H9 (cell line): ENCODE results near the gene ZNF576. TPM values are rescaled to one million over a fixed set of nuclear protein-coding genes. Genes with fewer than 3 reads are reported as not detected.

Experiments used
- DNase-seq: peaks from one replicate; pipeline ENCODE4 v3.0.0-alpha.2; 2017
- H2AFZ ChIP-seq: one replicate; pipeline ENCODE4 v1.6.1; 2013; ENCODE audit warnings: mild to moderate bottlenecking, low read length, control low read depth, moderate library complexity
- H2AK5ac ChIP-seq: 2 replicates; pipeline ENCODE4 v1.6.1; 2013; ENCODE audit warnings: low read length, control low read depth, mixed read lengths; ENCODE audit not compliant: insufficient read length
- H2BK120ac ChIP-seq: one replicate; pipeline ENCODE4 v1.6.1; 2013; ENCODE audit warnings: low read depth, mild to moderate bottlenecking, low read length, control low read depth, inconsistent platforms; ENCODE audit not compliant: poor library complexity, severe bottlenecking
- H2BK12ac ChIP-seq: 2 replicates; pipeline ENCODE4 v1.6.1; 2013; ENCODE audit warnings: low read length, control low read depth, mixed read lengths, low read depth; ENCODE audit not compliant: insufficient read length
- H2BK15ac ChIP-seq: 2 replicates; pipeline ENCODE4 v1.6.1; 2013; ENCODE audit warnings: low read depth, low read length, control low read depth
- H2BK20ac ChIP-seq: one replicate; pipeline ENCODE4 v1.6.1; 2013; ENCODE audit warnings: low read depth, mild to moderate bottlenecking, low read length, control low read depth, inconsistent platforms; ENCODE audit not compliant: poor library complexity, severe bottlenecking
- H2BK5ac ChIP-seq: 2 replicates; pipeline ENCODE4 v1.6.1; 2013; ENCODE audit warnings: low read length, control low read depth, mixed read lengths; ENCODE audit not compliant: insufficient read length
- H3K14ac ChIP-seq: 2 replicates; pipeline ENCODE4 v1.6.1; 2013; ENCODE audit warnings: low read length, control low read depth; ENCODE audit not compliant: insufficient read depth
- H3K18ac ChIP-seq: 2 replicates; pipeline ENCODE4 v1.6.1; 2013; ENCODE audit warnings: low read depth, mild to moderate bottlenecking, mixed read lengths, low read length, control low read depth; ENCODE audit not compliant: insufficient read length
- H3K23ac ChIP-seq: 2 replicates; pipeline ENCODE4 v1.6.1; 2013; ENCODE audit warnings: low read length, control low read depth, mixed read lengths, low read depth; ENCODE audit not compliant: insufficient read length
- H3K23me2 ChIP-seq: 2 replicates; pipeline ENCODE4 v1.6.1; 2013; ENCODE audit warnings: low read depth, mild to moderate bottlenecking, mixed read lengths, low read length, control low read depth; ENCODE audit not compliant: insufficient read length, poor library complexity, severe bottlenecking
- H3K27ac ChIP-seq: 2 replicates; pipeline ENCODE4 v1.5.1; 2013; ENCODE audit warnings: low read length, control low read depth, mixed read lengths, low read depth; ENCODE audit not compliant: insufficient read length
- H3K27me3 ChIP-seq: 2 replicates; pipeline ENCODE4 v1.6.1; 2013; ENCODE audit warnings: low read length, control low read depth, inconsistent platforms; ENCODE audit not compliant: insufficient read depth
- H3K4ac ChIP-seq: 2 replicates; pipeline ENCODE4 v1.6.1; 2013; ENCODE audit warnings: low read depth, mild to moderate bottlenecking, control low read depth, inconsistent platforms, low read length, moderate library complexity
- H3K4me1 ChIP-seq: 2 replicates; pipeline ENCODE4 v1.6.1; 2013; ENCODE audit warnings: low read length, control low read depth, inconsistent platforms; ENCODE audit not compliant: insufficient read depth
- H3K4me2 ChIP-seq: 2 replicates; pipeline ENCODE4 v1.6.1; 2013; ENCODE audit warnings: low read length, control low read depth, mixed read lengths; ENCODE audit not compliant: insufficient read length, insufficient read depth
- H3K56ac ChIP-seq: 2 replicates; pipeline ENCODE4 v1.6.1; 2013; ENCODE audit warnings: low read depth, mild to moderate bottlenecking, mixed read lengths, low read length, control low read depth; ENCODE audit not compliant: insufficient read length
- H3K79me1 ChIP-seq: 2 replicates; pipeline ENCODE4 v1.6.1; 2013; ENCODE audit warnings: low read depth, mild to moderate bottlenecking, moderate library complexity, low read length, control low read depth, inconsistent platforms; ENCODE audit not compliant: insufficient read depth, poor library complexity, severe bottlenecking
- H3K79me2 ChIP-seq: 2 replicates; pipeline ENCODE4 v1.6.1; 2013; ENCODE audit warnings: low read length, control low read depth, inconsistent platforms; ENCODE audit not compliant: insufficient read depth
- H3K9ac ChIP-seq: 2 replicates; pipeline ENCODE4 v1.6.1; 2013; ENCODE audit warnings: low read length, control low read depth, mixed read lengths; ENCODE audit not compliant: insufficient read length; ENCODE audit errors: extremely low read depth
- H3K9me3 ChIP-seq: one replicate; pipeline ENCODE4 v1.6.1; 2013; ENCODE audit warnings: low read depth, low read length, inconsistent platforms; ENCODE audit not compliant: control insufficient read depth
- H3T11ph ChIP-seq: one replicate; pipeline ENCODE4 v1.6.1; 2013; ENCODE audit warnings: mild to moderate bottlenecking, low read length, control low read depth, inconsistent platforms
- H4K20me1 ChIP-seq: one replicate; pipeline ENCODE4 v1.6.1; 2013; ENCODE audit not compliant: control insufficient read depth, insufficient read length, insufficient read depth
- H4K5ac ChIP-seq: 2 replicates; pipeline ENCODE4 v1.6.1; 2013; ENCODE audit warnings: low read depth, mild to moderate bottlenecking, mixed read lengths, low read length, control low read depth; ENCODE audit not compliant: insufficient read length
- H4K8ac ChIP-seq: replicated peaks from 2 replicates; pipeline ENCODE4 v1.6.1; 2013; ENCODE audit warnings: low read length, control low read depth, mixed read lengths, low read depth; ENCODE audit not compliant: insufficient read length
- H4K91ac ChIP-seq: 2 replicates; pipeline ENCODE4 v1.6.1; 2013; ENCODE audit warnings: low read depth, mild to moderate bottlenecking, moderate library complexity, mixed read lengths, low read length, control low read depth; ENCODE audit not compliant: insufficient read length
- H3K27ac Mint-ChIP-seq, 3 experiments: 2 replicates in 2 of 3; 3 replicates in 1 of 3; pipeline ENCODE4 v1.8.0; 2020 to 2021; ENCODE audit warnings: mixed read lengths in 3 of 3, mild to moderate bottlenecking in 1 of 3, moderate library complexity in 1 of 3
- H3K27me3 Mint-ChIP-seq: 2 replicates; pipeline ENCODE4 v1.8.0; 2021; ENCODE audit warnings: low read depth, mild to moderate bottlenecking, moderate library complexity, mixed read lengths
- H3K36me3 Mint-ChIP-seq, 3 experiments: 2 replicates in 2 of 3; 3 replicates in 1 of 3; pipeline ENCODE4 v1.8.0; 2020 to 2021; ENCODE audit warnings: low read depth in 3 of 3, mixed read lengths in 3 of 3; ENCODE audit not compliant: insufficient read depth in 1 of 3
- H3K4me1 Mint-ChIP-seq, 2 experiments: 2 replicates each; pipeline ENCODE4 v1.8.0; 2020; ENCODE audit warnings: mixed read lengths in 2 of 2
- H3K4me3 Mint-ChIP-seq, 2 experiments: 2 replicates in 1 of 2; 3 replicates in 1 of 2; pipeline ENCODE4 v1.8.0; 2020 to 2021; ENCODE audit warnings: mild to moderate bottlenecking in 2 of 2, mixed read lengths in 2 of 2, moderate library complexity in 1 of 2
- H3K9me3 Mint-ChIP-seq, 2 experiments: 2 replicates in 1 of 2; 3 replicates in 1 of 2; pipeline ENCODE4 v1.8.0; 2020; ENCODE audit warnings: mild to moderate bottlenecking in 2 of 2, mixed read lengths in 2 of 2, moderate library complexity in 1 of 2
- CTCF ChIP-seq: fragments of 200-600 bp; sonication (generic); conservative IDR thresholded peaks from 3 replicates; pipeline ENCODE4 v1.8.0; 2021; ENCODE audit warnings: antibody characterized with exemption, mild to moderate bottlenecking
- WGBS: extraction: QIAGEN DNeasy Blood & Tissue Kit; methylation state at CpG from one replicate; pipeline ENCODE4 v1.1.7; 2013; ENCODE audit warnings: missing lambda C conversion rate, low lambda C conversion rate, mixed read lengths; ENCODE audit not compliant: insufficient read length; ENCODE audit errors: extremely low coverage; 5-methylcytosine and 5-hydroxymethylcytosine counted together
- total RNA-seq: library from RNA; stranded (reverse); gene quantifications from 2 replicates; pipeline ENCODE4 v1.2.1, GENCODE V29; 2021

Gene ZNF576
- total RNA-seq, 1 experiment from 2014 or later, result 19.7 TPM

GRCh38 chr19:43648633-43649032 lies 52.2 kb downstream of the ZNF576 start:
- H4K91ac ChIP-seq, result no peak overlapping the region

More at GRCh38 chr19:43648633-43649032, 52.2 kb downstream of the ZNF576 start:
- Mint-ChIP-seq H3K27ac (no peak overlapping the region), H3K4me1 (peaks cover 2 to 3% of the 10 kb centered on the region in 2 experiments; a peak in 2 of 4 replicates), H3K9me3 (peaks cover 13 to 24% of the 10 kb centered on the region in 2 experiments), H3K36me3 (peaks cover 37 to 49% (median 41%) of the 10 kb centered on the region in 3 experiments), H3K4me3 (no peak overlapping the region), H3K27me3 (peaks cover 12% of the 10 kb centered on the region)
- Histone ChIP-seq H3K27me3 (no peaks in the 10 kb centered on the region), H4K5ac (no peak overlapping the region), H2BK15ac (no peak overlapping the region), H3K79me2 (no peaks in the 10 kb centered on the region), H2AK5ac (no peak overlapping the region), H3K9me3 (no peaks in the 10 kb centered on the region), H3K23ac (no peak overlapping the region), H3K18ac (no peak overlapping the region), H3K23me2 (no peaks in the 10 kb centered on the region), H3K4me2 (no peak overlapping the region), H2BK12ac (no peak overlapping the region), H3K56ac (no peak overlapping the region), H4K8ac (no peak overlapping the region), H2BK120ac (no peak overlapping the region), H2AFZ (no peak overlapping the region), H3T11ph (no peak overlapping the region), H3K14ac (no peak overlapping the region), H3K4ac (no peak overlapping the region), H4K20me1 (no peaks in the 10 kb centered on the region), H3K79me1 (no peaks in the 10 kb centered on the region), H3K9ac (no peak overlapping the region), H3K4me1 (no peaks in the 10 kb centered on the region), H2BK20ac (no peak overlapping the region), H3K27ac (no peak overlapping the region), H2BK5ac (no peak overlapping the region)
- no peak for DNase-seq
- WGBS, result no CpG with 5 or more reads among the region's 6 CpGs
- no peak for TF ChIP-seq CTCF
